ENCODE measurements around the gene LRRC4C. TPM values are rescaled to one million over a fixed set of nuclear protein-coding genes. Genes with fewer than 3 reads are reported as not detected.

Gene LRRC4C
- total RNA-seq, 1 donor from 2014 or later = 1.3 TPM

GRCh38 chr11:40391679-40392078 lies 1067.8 kb downstream of the LRRC4C start:
- no peak for DNase-seq (ENCODE audit: low spot score, unreplicated experiment)
- Mint-ChIP-seq H3K4me1 (ENCODE audit: low read depth) (peaks cover 8% of the 10 kb centered on the region), H3K27me3 (no peaks in the 10 kb centered on the region), H3K4me3 (ENCODE audit: low read depth) (no peak overlapping the region), H3K9me3 (ENCODE audit: low read depth) (no peaks in the 10 kb centered on the region), H3K27ac (no peak overlapping the region), H3K36me3 (ENCODE audit: insufficient read depth) (no peaks in the 10 kb centered on the region)
- TF ChIP-seq CTCF (IDR thresholded peaks at IDR 0.05; ENCODE audit: unreplicated experiment) = no peak

GRCh38 chr11:40388097-40388818 lies 1071.2 kb downstream of the LRRC4C start:
- Mint-ChIP-seq H3K27ac (no peak overlapping the region), H3K27me3 (no peaks in the 10 kb centered on the region), H3K9me3 (ENCODE audit: low read depth) (no peaks in the 10 kb centered on the region), H3K4me3 (ENCODE audit: low read depth) (no peak overlapping the region), H3K36me3 (ENCODE audit: insufficient read depth) (no peaks in the 10 kb centered on the region), H3K4me1 (ENCODE audit: low read depth) (peaks cover 8% of the 10 kb centered on the region)
- TF ChIP-seq CTCF (IDR thresholded peaks at IDR 0.05; ENCODE audit: unreplicated experiment) = no peak
- no peak for DNase-seq (ENCODE audit: low spot score, unreplicated experiment)

GRCh38 chr11:40387240-40387980 lies 1072.0 kb downstream of the LRRC4C start:
- no peak for DNase-seq (ENCODE audit: low spot score, unreplicated experiment)
- no peaks in the 10 kb centered on the region for H3K27me3 Mint-ChIP-seq
- H3K4me1 Mint-ChIP-seq (ENCODE audit: low read depth) = peaks cover 8% of the 10 kb centered on the region
- H3K9me3 Mint-ChIP-seq (ENCODE audit: low read depth) = no peaks in the 10 kb centered on the region
- no peaks in the 10 kb centered on the region for H3K36me3 Mint-ChIP-seq (ENCODE audit: insufficient read depth)
- no peak overlapping the region for H3K27ac Mint-ChIP-seq
- TF ChIP-seq CTCF (IDR thresholded peaks at IDR 0.05; ENCODE audit: unreplicated experiment) = no peak
- H3K4me3 Mint-ChIP-seq (ENCODE audit: low read depth) = no peak overlapping the region

- Mint-ChIP-seq H3K27me3 (no peaks in the 10 kb centered on the region), H3K4me3 (ENCODE audit: low read depth) (no peak overlapping the region), H3K4me1 (ENCODE audit: low read depth) (peaks cover 8% of the 10 kb centered on the region), H3K27ac (no peak overlapping the region), H3K9me3 (ENCODE audit: low read depth) (no peaks in the 10 kb centered on the region), H3K36me3 (ENCODE audit: insufficient read depth) (no peaks in the 10 kb centered on the region)
- TF ChIP-seq CTCF (IDR thresholded peaks at IDR 0.05; ENCODE audit: unreplicated experiment) = no peak
- DNase-seq (ENCODE audit: low spot score, unreplicated experiment) = no peak
These were observed 1074.5 kb downstream of the LRRC4C start for GRCh38 chr11:40384991-40385390.

- H3K36me3 Mint-ChIP-seq (ENCODE audit: insufficient read depth) = no peaks in the 10 kb centered on the region
- TF ChIP-seq CTCF (IDR thresholded peaks at IDR 0.05; ENCODE audit: unreplicated experiment) = no peak
- H3K4me1 Mint-ChIP-seq (ENCODE audit: low read depth) = no peaks in the 10 kb centered on the region
- no peak overlapping the region for H3K4me3 Mint-ChIP-seq (ENCODE audit: low read depth)
- H3K27me3 Mint-ChIP-seq = no peaks in the 10 kb centered on the region
- H3K9me3 Mint-ChIP-seq (ENCODE audit: low read depth) = no peaks in the 10 kb centered on the region
- H3K27ac Mint-ChIP-seq = no peak overlapping the region
- DNase-seq (ENCODE audit: low spot score, unreplicated experiment) = no peak
These were observed 1078.0 kb downstream of the LRRC4C start for GRCh38 chr11:40381481-40381880.

Measured in progenitor cell of endocrine pancreas (in vitro differentiated cells).